Panc1 (cell line): Measurements from ENCODE around the gene HYAL1.

ENCODE experiments used
- CTCF ChIP-seq: fragments of 450-650 bp; IDR thresholded peaks from 2 replicates; pipeline ENCODE4 v1.5.1; 2017; ENCODE audit warnings: mild to moderate bottlenecking
- POLR2AphosphoS5 ChIP-seq: IDR thresholded peaks from 2 replicates; pipeline ENCODE4 v1.6.1; 2012; ENCODE audit warnings: mild to moderate bottlenecking, low read depth, low read length, moderate library complexity
- REST ChIP-seq, 2 experiments: IDR thresholded peaks; 2 replicates each; pipeline ENCODE4 v1.6.1; 2011 to 2012; ENCODE audit warnings: low read depth in 2 of 2, control low read depth in 1 of 2, low read length in 1 of 2, mild to moderate bottlenecking in 1 of 2, moderate library complexity in 1 of 2; ENCODE audit not compliant: insufficient read depth in 1 of 2
- SIN3A ChIP-seq: IDR thresholded peaks from 2 replicates; pipeline ENCODE4 v1.6.1; 2012; ENCODE audit warnings: low read depth, mild to moderate bottlenecking, low read length, moderate library complexity, borderline replicate concordance; ENCODE audit not compliant: insufficient read depth

- no peak; the same call in 1 of the 2 replicates for TF ChIP-seq CTCF
- TF ChIP-seq SIN3A = no peak
- TF ChIP-seq POLR2AphosphoS5 = no peak
- TF ChIP-seq REST (IDR thresholded peaks at IDR 0.05; ENCODE audit: insufficient read depth in 1 of 2, low read depth in 2 of 2, low read length in 1 of 2) = no peak
Observed at GRCh38 chr3:50303013-50303815, at the start of gene HYAL1.
